Breast epithelium (tissue), 4 donors: ENCODE data around the gene CACFD1. TPM values are rescaled to one million over a fixed set of nuclear protein-coding genes. Genes with fewer than 3 reads are reported as not detected.

Experiments
- DNase-seq, 2 donors: peaks; one replicate each; pipeline ENCODE4 v3.0.0-alpha.2; 2019; ENCODE audit warnings: low spot score in 2 of 2
- H3K27ac ChIP-seq, 2 donors: fragments of 200-600 bp; sonication (generic) in 1 of 2; one replicate each; pipeline ENCODE4 v1.5.1; 2016 to 2019; ENCODE audit warnings: mild to moderate bottlenecking in 1 of 2
- H3K27me3 ChIP-seq, 2 donors: fragments of 200-600 bp; sonication (generic) in 1 of 2; one replicate each; pipeline versions ENCODE4 v1.5.1 to v1.6.0; 2017 to 2019; ENCODE audit warnings: control low read depth in 1 of 2, mild to moderate bottlenecking in 1 of 2
- H3K36me3 ChIP-seq: fragments of 200-600 bp; one replicate; pipeline ENCODE4 v1.5.1; 2019
- H3K4me1 ChIP-seq, 2 donors: fragments of 200-600 bp; sonication (generic); one replicate each; pipeline ENCODE4 v1.5.1; 2016 to 2019; ENCODE audit warnings: control low read depth in 1 of 2
- H3K4me3 ChIP-seq, 3 donors: fragments of 200-600 bp; sonication (generic); 1 replicate in 2 of 3; 2 replicates in 1 of 3; pipeline ENCODE4 v1.5.1; 2016 to 2019; ENCODE audit warnings: mild to moderate bottlenecking in 3 of 3, moderate library complexity in 2 of 3
- H3K9me3 ChIP-seq, 2 donors: fragments of 200-600 bp; sonication (generic) in 1 of 2; one replicate each; pipeline ENCODE4 v1.5.1; 2016 to 2019; ENCODE audit warnings: control low read depth in 1 of 2
- CTCF ChIP-seq, 3 donors: fragments of 450-650 bp; IDR thresholded peaks; one replicate each; pipeline ENCODE4 v1.5.1; 2016 to 2017; ENCODE audit warnings: antibody characterized with exemption in 3 of 3, mild to moderate bottlenecking in 3 of 3, moderate library complexity in 3 of 3
- POLR2A ChIP-seq: fragments of 450-650 bp; IDR thresholded peaks from one replicate; pipeline ENCODE4 v1.6.1; 2016; ENCODE audit warnings: antibody characterized with exemption, mild to moderate bottlenecking, moderate library complexity
- POLR2AphosphoS5 ChIP-seq, 3 donors: sonication (generic); formaldehyde crosslinking; IDR thresholded peaks; one replicate each; pipeline ENCODE4 v1.6.1; 2017; ENCODE audit warnings: antibody characterized with exemption in 3 of 3
- intact Hi-C: fragments of 100-400 bp; cut with DNase I; formaldehyde crosslinking; loops from one replicate; pipeline ENCODE4 v1.15.1; 2023; ENCODE audit warnings: low total_unique reads
- total RNA-seq, 3 donors: library from RNA; depleted of rRNA; stranded (reverse); fragments of >200 nt; gene quantifications; one replicate each; pipeline ENCODE4 v1.1.0, GENCODE V29; 2016

The CACFD1 gene
- total RNA-seq, 3 donors from 2014 or later, result 5.0 to 19.5 (median 13.4) TPM

DNA sequence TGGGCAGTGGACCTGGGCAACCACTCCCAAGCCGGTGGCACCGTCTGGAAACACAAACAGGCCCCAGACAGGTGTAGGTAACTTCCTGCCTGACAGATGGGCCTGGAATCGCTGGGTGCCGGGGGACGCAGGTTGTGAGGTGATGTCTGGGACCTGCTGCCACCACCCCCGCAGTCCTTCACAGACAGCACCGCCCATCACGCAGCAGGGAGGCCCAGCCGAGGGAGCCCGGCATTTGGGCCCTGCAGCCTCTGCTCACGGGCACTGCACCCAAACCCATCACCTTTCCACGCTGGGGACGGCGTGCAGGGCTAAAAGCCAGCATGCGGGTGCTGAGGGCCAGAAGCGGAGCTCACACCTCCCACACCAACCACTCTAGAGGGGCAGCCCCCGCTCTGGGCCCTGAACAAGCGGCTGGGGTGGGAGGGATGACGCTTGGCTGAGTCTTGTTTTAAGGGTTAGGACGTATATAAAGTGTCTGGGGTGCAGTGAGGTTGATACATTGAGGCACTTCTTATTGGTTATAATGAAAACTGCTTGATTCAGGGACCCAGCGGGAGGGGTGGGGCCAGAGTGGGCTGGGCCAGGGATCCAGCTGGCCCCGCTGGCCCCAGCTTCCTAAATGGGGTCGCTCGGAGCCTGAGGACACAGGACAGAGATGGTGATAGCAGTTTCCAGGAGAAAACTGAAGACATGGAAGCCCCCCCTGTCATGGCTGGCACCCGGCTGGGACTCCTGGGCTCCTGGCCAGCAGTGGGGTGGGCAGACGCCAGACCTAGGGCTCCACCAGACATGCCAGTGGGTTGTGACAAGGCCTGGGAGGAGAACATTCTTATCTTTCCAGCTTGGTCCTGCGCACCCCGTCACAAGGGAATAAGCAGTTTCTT lies 53.7 kb downstream of the CACFD1 start:
- H3K9me3 ChIP-seq, result no peaks in the 10 kb centered on the region
- H3K36me3 ChIP-seq, result no peaks in the 10 kb centered on the region
- no peak for DNase-seq
- H3K4me1 ChIP-seq, result no peaks in the 10 kb centered on the region
- H3K27me3 ChIP-seq, result peaks cover 0 to 7% of the 10 kb centered on the region in 2 donors
- H3K27ac ChIP-seq, result no peak overlapping the region
- no peak overlapping the region for H3K4me3 ChIP-seq
- intact Hi-C loops, result no loop called here
- TF ChIP-seq POLR2AphosphoS5 (IDR thresholded peaks at IDR 0.05), result no peak
- TF ChIP-seq CTCF (IDR thresholded peaks at IDR 0.05), result no peak
- TF ChIP-seq POLR2A, result no peak

- Histone ChIP-seq H3K27me3 (peaks cover 0 to 7% of the 10 kb centered on the region in 2 donors), H3K4me3 (no peak overlapping the region), H3K36me3 (no peaks in the 10 kb centered on the region), H3K9me3 (no peaks in the 10 kb centered on the region), H3K4me1 (no peaks in the 10 kb centered on the region), H3K27ac (no peak overlapping the region)
- no peak for DNase-seq
- TF ChIP-seq POLR2AphosphoS5 (IDR thresholded peaks at IDR 0.05) (no peak), CTCF (IDR thresholded peaks at IDR 0.05) (no peak), POLR2A (no peak)
- intact Hi-C loops, result no loop called here
Observed at GRCh38 chr9:133514460-133515239, 54.9 kb downstream of the CACFD1 start.

- Histone ChIP-seq H3K4me1 (no peaks in the 10 kb centered on the region), H3K4me3 (no peak overlapping the region), H3K36me3 (no peaks in the 10 kb centered on the region), H3K27ac (no peak overlapping the region), H3K27me3 (peaks cover 0 to 7% of the 10 kb centered on the region in 2 donors), H3K9me3 (no peaks in the 10 kb centered on the region)
- TF ChIP-seq CTCF (IDR thresholded peaks at IDR 0.05) (no peak), POLR2A (no peak)
- intact Hi-C loops, result no loop called here
- no peak for DNase-seq
Observed at GRCh38 chr9:133515240-133515610, 55.4 kb downstream of the CACFD1 start.

DNA sequence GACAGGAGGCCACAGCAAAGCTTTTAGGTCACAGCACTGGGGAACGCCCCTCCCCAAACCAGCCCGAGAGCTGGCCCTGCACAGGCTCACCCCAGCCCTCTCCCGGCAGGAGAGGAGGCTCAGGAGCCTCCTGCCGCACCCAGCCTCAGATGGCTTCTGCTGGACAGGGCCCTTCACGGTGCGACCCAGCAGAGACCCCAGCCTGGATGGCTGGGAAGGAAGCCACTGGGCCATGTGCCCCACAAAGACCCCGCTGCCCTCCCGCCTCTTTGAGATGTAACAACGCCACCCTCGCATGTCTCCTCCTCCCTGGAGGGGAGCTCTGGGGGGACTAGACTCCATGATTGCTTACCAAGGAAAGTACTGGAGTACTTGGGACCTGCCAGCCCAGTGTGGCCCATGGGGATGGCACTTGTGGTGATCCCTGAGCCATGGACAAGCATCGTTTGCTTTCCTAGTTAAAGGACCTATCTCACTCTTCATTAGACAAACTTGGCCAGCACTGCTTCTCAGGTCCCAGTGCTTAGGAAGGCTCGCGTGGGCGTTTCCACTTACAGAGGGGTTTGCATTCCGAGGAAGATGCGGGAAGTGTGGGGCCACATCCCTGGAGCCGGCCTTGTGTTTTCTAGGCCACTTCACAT lies 56.0 kb downstream of the CACFD1 start:
- no peak for DNase-seq
- no peaks in the 10 kb centered on the region for H3K4me1 ChIP-seq
- no peaks in the 10 kb centered on the region for H3K36me3 ChIP-seq
- no peak overlapping the region for H3K27ac ChIP-seq
- H3K4me3 ChIP-seq, result no peak overlapping the region
- H3K27me3 ChIP-seq, result peaks cover 0 to 7% of the 10 kb centered on the region in 2 donors
- TF ChIP-seq POLR2A (no peak), POLR2AphosphoS5 (IDR thresholded peaks at IDR 0.05) (no peak), CTCF (IDR thresholded peaks at IDR 0.05) (no peak)
- H3K9me3 ChIP-seq, result no peaks in the 10 kb centered on the region
- intact Hi-C loops, result no loop called here
